Spleen (tissue), 7 donors: Measurements from ENCODE around the gene TTN.

Experiments
- POLR2A ChIP-seq, 3 donors: fragments of 450-650 bp; IDR thresholded peaks; one replicate each; pipeline ENCODE4 v1.5.1; 2017; ENCODE audit warnings: antibody characterized with exemption in 3 of 3, mild to moderate bottlenecking in 1 of 3
- POLR2AphosphoS5 ChIP-seq, 3 donors: sonication (generic); formaldehyde crosslinking; IDR thresholded peaks; one replicate each; pipeline ENCODE4 v1.5.1; 2017; ENCODE audit warnings: antibody characterized with exemption in 3 of 3
- TF ChIP-seq, protein P1 (sequence below), 11 experiments: fragments of 200-600 bp in 7 of 11; fragments of 450-650 bp in 4 of 11; sonication (generic) in 4 of 11; IDR thresholded peaks in 8 of 11; conservative IDR thresholded peaks in 3 of 11; 1 replicate in 7 of 11; 2 replicates in 4 of 11; pipeline versions ENCODE4 v1.4.0 to v1.8.0; 2016 to 2021; ENCODE audit warnings: antibody characterized with exemption in 11 of 11, inconsistent platforms in 4 of 11, mild to moderate bottlenecking in 1 of 11
- donor health status: DM: no; HTN: no; CAD: no; lungs with moderate emphysema.
- donor health status: DM: no; HTN: no; CAD: no.
- donor health status: DM: no; HTN: no; CAD: no.

GRCh38 chr2:178498137-178498536 is 309.1 kb downstream of the TTN start:
- TF ChIP-seq, protein P1, sequence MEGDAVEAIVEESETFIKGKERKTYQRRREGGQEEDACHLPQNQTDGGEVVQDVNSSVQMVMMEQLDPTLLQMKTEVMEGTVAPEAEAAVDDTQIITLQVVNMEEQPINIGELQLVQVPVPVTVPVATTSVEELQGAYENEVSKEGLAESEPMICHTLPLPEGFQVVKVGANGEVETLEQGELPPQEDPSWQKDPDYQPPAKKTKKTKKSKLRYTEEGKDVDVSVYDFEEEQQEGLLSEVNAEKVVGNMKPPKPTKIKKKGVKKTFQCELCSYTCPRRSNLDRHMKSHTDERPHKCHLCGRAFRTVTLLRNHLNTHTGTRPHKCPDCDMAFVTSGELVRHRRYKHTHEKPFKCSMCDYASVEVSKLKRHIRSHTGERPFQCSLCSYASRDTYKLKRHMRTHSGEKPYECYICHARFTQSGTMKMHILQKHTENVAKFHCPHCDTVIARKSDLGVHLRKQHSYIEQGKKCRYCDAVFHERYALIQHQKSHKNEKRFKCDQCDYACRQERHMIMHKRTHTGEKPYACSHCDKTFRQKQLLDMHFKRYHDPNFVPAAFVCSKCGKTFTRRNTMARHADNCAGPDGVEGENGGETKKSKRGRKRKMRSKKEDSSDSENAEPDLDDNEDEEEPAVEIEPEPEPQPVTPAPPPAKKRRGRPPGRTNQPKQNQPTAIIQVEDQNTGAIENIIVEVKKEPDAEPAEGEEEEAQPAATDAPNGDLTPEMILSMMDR (IDR thresholded peaks at IDR 0.05 in 8 of 11, conservative IDR thresholded peaks at IDR 0.05 in 3 of 11): no peak
- TF ChIP-seq POLR2AphosphoS5 (IDR thresholded peaks at IDR 0.05) (no peak), POLR2A (IDR thresholded peaks at IDR 0.05) (no peak)
